ENCODE results near the gene TFDP3. TPM values are rescaled to one million over a fixed set of nuclear protein-coding genes. Genes with fewer than 3 reads are reported as not detected.

Gene TFDP3
- total RNA-seq, result not detected

DNA sequence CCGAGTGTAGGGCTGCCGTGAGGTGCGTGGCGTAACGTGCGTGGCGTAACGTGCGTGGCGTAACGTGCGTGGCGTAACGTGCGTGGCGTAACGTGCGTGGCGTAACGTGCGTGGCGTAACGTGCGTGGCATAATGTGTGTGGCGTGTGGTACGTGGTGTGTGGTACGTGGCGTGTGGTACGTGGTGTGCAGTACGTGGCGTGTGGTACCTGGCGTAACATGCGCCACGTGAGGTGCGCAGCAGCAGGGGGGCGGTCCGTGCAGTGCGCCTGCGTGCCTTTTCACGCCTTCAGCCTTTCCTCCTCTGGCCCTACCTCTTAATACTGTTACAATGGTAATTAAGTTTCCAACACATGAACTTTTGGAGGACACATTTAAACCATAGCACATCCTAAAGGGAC is at the start of gene TFDP3:
TSS of gene TFDP3 (minus strand) at position 26 of the 400 bp plus-strand sequence. CDS start 95 bp downstream, outside the sequence.
- no peak for DNase-seq

GRCh38 chrX:133267621-133268020 is 49.5 kb upstream of the TFDP3 start:
- DNase-seq, result no peak

GRCh38 chrX:133265331-133265730 is 47.2 kb upstream of the TFDP3 start:
- DNase-seq, result no peak

DNA sequence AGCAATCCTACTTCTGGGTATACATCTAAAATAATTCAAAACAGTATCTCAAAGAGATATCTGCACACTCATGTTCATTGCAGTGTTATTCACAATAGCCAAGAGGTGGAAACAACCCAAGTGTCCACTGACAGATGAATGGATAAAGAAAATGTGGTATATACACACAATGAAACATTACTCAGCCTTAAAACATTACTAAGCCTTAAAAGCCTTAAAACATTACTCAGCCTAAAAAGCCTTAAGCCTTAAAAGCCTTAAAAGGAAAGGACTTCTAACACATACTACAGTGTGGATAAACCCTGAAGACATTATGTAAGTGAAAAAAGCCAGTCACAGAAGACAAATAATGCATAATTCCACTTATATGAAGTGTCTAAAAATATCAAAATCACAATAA is 40.3 kb upstream of the TFDP3 start:
- no peak for DNase-seq

DNA sequence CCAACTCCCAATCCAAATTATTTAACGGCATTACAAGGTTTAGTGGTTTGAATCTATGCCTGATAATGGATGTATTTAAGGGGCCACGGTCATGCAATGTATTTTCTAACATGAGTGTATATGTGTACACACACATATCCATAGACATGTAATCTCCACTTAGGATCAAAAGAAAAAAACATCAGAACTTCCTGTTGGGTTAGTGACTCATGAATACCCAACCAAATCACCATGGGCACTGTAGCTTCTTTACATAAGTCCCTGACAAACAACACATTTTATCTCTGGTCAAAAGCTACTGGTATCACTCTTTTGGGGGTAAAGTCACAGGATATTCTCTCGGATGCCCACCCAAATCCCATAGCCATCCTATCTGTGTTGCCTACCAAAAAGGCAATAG is 36.5 kb upstream of the TFDP3 start:
- no peak for DNase-seq

DNA sequence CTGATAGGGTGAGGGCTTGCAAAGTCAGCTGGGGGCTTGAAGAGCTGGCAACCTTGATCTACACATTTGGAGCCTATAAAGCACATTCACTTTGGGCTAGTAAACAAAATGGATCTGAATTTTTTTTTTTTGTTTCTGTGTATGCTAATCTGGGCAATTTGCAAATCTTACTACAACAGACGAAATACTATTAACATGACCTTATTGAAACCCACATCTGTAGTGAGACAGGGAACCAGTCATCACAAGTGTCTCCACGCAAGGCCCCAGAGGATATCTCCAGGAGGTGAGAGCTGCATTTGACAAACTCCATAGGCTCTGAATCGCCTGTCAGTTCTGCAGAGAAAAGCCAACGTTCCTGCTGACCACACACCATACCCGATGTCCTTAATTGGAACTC is 33.0 kb upstream of the TFDP3 start:
- peak; percentile 1 for DNase-seq

GRCh38 chrX:133250184-133251100 is 32.3 kb upstream of the TFDP3 start:
- peak; percentile 8 for DNase-seq

GRCh38 chrX:133249266-133250058 is 31.3 kb upstream of the TFDP3 start:
- peak; percentile 45 for DNase-seq

- no peak for DNase-seq
These were observed 30.0 kb upstream of the TFDP3 start for GRCh38 chrX:133248177-133248576.

GRCh38 chrX:133246921-133247320 is 28.8 kb upstream of the TFDP3 start:
- DNase-seq, result no peak

DNA sequence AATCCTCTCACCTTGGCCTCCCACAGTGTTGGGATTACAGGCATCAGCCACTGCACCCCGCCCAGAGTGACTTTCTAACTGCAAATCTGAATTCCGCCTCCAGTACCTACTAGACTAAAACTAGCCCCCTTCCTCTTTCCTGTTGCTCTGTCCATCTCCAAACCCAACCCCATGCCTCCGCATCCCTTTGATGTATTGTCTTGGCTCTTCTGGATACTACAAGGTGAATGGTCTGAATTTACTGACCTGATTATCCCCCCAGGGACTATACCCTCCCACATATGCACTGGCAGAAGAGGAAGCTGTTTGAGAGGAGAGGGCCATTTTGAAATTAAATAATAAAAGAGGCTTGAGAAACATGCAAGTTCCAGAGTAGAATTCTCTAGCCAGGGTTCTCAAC is 17.7 kb upstream of the TFDP3 start:
- DNase-seq, result no peak

DNA sequence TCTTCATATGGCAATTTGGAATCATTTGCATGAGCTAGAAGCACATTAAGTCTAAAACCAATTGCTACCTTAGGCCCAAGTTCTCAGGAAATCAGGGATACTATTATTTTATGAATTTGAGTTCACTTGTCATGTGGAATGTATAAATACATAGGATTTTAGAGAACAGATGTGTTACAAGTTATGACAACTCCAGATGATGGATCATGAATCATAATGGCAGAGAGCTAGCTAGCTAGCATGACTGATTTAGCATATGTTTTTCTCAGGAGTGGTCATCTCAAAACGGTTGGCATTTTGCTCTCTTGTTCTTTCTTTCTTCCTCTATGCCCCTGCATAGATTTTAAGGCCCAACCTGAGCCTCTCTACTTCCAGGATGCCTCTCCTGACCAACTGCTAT is 14.2 kb upstream of the TFDP3 start:
- no peak for DNase-seq

DNA sequence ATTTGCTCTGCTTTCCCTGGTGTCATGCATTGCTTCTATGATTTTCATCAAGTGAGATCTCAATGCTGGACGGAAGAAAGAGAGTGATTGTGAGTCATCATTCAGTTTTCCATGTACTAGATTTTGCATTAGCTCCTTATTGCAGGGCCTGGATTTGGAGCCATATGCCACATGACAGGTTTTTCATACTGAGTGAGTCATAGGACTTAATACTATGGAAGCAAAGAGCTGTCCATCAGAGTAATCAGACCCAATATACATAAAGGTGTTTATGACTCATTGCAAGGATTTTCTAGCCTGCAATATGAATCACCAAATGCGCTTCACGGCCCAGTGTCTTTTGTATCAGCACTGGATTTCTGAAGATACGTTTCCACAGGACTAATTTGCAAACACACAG is 11.2 kb upstream of the TFDP3 start:
- DNase-seq, result no peak

DNA sequence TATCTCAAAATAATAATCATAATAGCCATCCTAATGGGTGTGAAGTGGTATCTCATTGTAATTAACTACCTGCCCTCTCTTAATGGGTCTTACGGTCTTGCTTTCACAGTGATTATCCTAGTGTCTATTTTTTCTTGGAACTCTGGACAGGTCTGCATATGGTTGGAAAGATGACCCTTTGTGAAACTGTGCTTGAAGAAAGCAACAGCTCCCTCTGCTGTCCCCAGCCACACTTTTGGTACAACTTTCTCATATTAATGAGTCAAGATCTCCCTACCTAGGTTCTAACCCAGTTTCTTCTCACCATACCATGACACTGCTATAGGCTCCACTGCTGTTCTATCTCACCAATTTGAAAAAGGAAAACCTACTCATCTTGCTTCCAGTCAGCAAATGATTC is 2.4 kb downstream of the TFDP3 start:
- no peak for DNase-seq

GRCh38 chrX:133215017-133215416 is 3.1 kb downstream of the TFDP3 start:
- DNase-seq, result peak; percentile 1

DNA sequence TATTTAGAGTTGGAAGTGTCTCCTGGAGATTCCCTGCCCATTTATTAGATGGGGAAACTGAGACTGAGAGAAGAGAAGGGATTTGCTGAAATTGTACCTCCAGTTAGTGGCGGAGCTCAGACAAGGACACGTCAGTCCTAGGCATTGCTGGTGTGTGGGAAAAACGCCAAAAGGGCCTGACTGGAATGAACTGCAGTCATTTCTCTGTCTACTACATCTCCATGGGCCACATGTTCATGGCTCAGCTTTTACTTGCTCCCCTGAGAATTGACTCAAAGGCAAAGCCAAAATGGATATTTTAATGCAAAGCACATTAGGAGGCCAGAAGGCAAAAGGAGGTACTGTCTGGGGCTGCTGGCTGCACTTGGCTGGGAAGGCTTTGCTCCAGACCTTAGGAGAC is 3.9 kb downstream of the TFDP3 start:
- peak; percentile 6 for DNase-seq

DNA sequence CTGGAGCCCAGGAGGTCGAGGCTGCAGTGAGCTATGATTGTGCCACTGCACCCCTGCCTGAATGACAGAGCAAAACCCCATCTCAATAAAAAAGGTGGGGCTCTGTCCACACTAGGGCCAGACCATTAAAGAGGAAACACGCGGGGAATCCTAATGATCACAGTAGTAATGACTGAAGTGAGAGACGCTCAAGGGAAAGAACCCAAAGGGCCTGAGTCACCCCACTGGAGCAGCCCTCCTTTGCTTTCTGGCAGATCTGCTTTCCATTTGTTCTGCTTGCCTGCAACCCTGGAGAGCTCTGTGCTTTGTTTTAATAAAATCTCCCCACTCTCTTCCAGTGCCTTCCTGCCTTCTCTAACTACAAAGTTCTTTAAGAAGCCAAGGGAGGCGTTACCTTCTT is 5.0 kb downstream of the TFDP3 start:
- peak; percentile 1 for DNase-seq

DNA sequence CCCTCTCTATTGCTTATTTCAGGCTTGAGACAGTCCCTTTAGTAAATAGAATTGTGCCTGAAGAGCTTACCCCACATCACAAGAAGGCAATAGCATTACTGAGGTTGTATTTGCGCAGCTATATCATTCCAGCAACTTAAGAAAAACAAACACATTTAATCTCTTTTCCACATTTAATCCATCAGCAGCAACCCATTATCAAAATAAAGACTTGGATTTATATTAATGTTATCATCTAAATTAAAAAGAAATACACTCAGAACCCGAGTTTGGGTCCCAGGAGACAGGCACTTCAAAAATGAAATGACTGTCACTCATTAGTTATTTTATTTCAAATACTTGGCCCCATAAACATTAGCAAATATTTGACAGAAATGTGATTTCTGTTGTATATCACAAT is 10.4 kb downstream of the TFDP3 start:
- DNase-seq, result no peak

DNA sequence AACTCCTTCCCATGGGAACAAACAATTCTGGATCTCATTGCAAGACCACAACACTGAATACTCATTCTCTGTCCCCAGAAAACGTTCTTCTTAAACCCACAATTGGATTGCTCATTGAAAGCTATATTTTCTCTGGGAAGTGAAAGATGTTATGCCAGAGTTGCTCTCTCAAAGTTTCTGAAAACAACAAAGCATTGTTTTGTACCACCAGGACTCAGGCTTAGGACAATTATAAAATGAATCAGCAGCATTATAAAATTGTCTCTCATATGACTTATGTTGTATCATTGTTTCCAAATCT is 26.5 kb downstream of the TFDP3 start:
- no peak for DNase-seq

DNA sequence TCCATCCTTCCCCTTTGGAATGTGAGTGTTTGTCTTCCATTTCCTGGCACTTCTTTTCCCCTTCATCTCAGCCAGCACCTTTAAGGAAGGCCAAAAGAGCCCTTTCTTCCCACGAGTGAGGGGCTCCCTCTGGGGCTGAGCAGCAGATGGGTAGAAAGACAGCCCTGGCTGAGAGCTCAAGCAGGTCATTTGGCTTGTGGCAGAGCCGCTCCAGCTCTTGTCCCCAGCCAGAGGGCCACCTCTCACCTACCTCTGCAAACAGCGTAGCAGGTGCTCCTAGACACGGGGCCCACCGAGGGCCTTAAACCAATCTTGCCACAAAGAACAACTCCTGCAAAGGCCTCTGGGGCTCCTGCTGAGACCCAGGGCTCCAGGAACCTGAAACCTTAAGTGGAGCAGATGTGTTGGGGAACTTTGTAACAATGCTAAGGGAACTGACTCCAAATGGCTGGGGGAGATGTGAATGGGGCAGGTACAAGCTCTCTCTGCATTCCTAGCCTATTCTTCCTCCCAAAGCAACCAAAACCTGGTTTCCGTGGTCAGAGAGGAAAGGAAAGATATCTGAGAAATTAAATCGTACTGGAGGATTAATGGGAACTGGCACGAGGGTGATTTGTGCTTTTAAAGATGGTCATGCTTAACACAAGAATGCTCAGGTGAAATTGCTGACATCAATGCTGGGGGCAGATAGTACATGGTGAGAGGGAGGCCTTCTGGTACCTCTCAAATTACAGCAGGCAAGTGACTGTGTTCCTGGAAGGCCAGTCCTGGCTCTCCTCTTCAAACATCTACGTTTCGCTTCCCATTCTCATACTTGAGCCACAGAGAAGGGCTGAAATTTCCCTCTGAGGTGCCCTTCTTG is 27.0 kb downstream of the TFDP3 start:
- DNase-seq, result no peak

DNA sequence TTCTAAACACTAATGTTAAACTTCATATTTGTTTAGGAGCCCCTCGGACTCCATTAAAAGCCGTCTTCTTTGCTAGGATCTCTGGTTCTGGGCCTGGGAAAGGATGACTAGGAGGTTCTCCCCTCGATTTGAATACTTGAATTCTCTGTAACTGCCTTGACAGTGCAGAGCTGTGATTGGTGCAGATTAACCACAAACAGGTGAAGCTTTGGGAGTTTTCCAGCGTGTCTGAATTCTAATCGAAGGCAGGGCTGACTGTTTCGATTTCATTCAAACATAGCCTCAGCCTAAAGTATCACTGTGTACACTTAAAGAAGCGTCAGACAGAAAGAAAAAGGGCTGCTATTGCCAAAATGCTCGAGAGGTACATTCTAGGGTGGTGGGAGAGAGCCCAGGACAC is 29.0 kb downstream of the TFDP3 start:
- DNase-seq, result peak; percentile 3

GRCh38 chrX:133188631-133189030 is 29.5 kb downstream of the TFDP3 start:
- no peak for DNase-seq

DNA sequence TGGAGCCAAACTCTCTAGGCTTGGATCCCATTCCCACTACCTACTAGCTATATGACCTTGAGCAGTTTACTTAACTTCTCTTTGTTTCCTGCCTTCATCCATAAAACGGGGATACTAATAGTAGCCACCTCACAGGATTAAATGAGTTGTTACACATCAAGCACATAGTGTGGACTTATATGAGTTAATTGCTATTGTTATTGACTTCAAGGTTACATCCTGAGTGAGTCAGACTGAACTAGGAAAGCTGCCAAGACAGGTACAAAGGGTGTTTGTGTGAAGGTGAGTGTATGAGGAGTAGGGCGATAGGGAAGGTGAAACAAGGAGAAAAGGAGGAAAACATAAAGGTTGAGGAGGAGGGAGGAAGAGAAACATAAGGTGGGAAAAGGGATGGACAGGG is 32.2 kb downstream of the TFDP3 start:
- no peak for DNase-seq
